HepG2 (cell line): ENCODE measurements around the gene ADAM15. TPM values are rescaled to one million over a fixed set of nuclear protein-coding genes. Genes with fewer than 3 reads are reported as not detected.

ENCODE experiments used
- ADNP ChIP-seq: sonication (generic); formaldehyde crosslinking; IDR thresholded peaks from 2 replicates; pipeline ENCODE4 v1.4.0; 2020; ENCODE audit warnings: missing genetic modification reagents
- CCAR2 ChIP-seq: fragments of 200-400 bp; formaldehyde crosslinking; optimal IDR thresholded peaks from 2 replicates; pipeline ENCODE3; 2018; ENCODE audit warnings: low read depth, mild to moderate bottlenecking, low read length, moderate library complexity
- DNMT3B ChIP-seq: conservative IDR thresholded peaks from 2 replicates; pipeline ENCODE4 v1.6.1; 2016; ENCODE audit warnings: missing biosample characterization, control low read depth
- ELF1 ChIP-seq: sonication (generic); formaldehyde crosslinking; IDR thresholded peaks from 2 replicates; pipeline ENCODE4 v1.4.0; 2020; ENCODE audit warnings: missing genetic modification reagents
- JUN ChIP-seq: sonication (generic); formaldehyde crosslinking; IDR thresholded peaks from 2 replicates; pipeline ENCODE4 v1.4.0; 2020; ENCODE audit warnings: mild to moderate bottlenecking, missing genetic modification reagents
- MED13 ChIP-seq: sonication (generic); formaldehyde crosslinking; IDR thresholded peaks from 2 replicates; pipeline ENCODE4 v1.5.0; 2020; ENCODE audit warnings: missing genetic modification reagents
- MEIS1 ChIP-seq: sonication (generic); formaldehyde crosslinking; IDR thresholded peaks from 2 replicates; pipeline ENCODE4 v1.9.0; 2021; ENCODE audit warnings: mild to moderate bottlenecking, missing genetic modification reagents, moderate library complexity, borderline replicate concordance
- NFYC ChIP-seq: IDR thresholded peaks from 2 replicates; pipeline ENCODE4 v1.6.1; 2016; ENCODE audit warnings: missing genetic modification reagents, missing compliant biosample characterization
- PHF21A ChIP-seq: sonication (generic); formaldehyde crosslinking; IDR thresholded peaks from 2 replicates; pipeline ENCODE4 v1.5.0; 2020; ENCODE audit warnings: mild to moderate bottlenecking, missing genetic modification reagents
- SP140L ChIP-seq: sonication (generic); formaldehyde crosslinking; IDR thresholded peaks from 2 replicates; pipeline ENCODE4 v1.4.0; 2020; ENCODE audit warnings: missing genetic modification reagents, borderline replicate concordance
- THAP11 ChIP-seq: IDR thresholded peaks from 2 replicates; pipeline ENCODE4 v1.6.1; 2016; ENCODE audit warnings: missing biosample characterization, missing genetic modification reagents
- TOPORS ChIP-seq: sonication (generic); formaldehyde crosslinking; IDR thresholded peaks from 2 replicates; pipeline ENCODE4 v1.8.0; 2023; ENCODE audit warnings: mild to moderate bottlenecking, missing genetic modification reagents
- ZBTB20 ChIP-seq: sonication (generic); formaldehyde crosslinking; IDR thresholded peaks from 2 replicates; pipeline ENCODE4 v1.8.1; 2023; ENCODE audit warnings: missing genetic modification reagents, low read depth, mild to moderate bottlenecking, borderline replicate concordance
- ZNF335 ChIP-seq: sonication (generic); formaldehyde crosslinking; IDR thresholded peaks from 2 replicates; pipeline ENCODE4 v1.4.0; 2020; ENCODE audit warnings: missing genetic modification reagents
- ZNF431 ChIP-seq: sonication (generic); formaldehyde crosslinking; IDR thresholded peaks from 2 replicates; pipeline ENCODE4 v1.9.0; 2022; ENCODE audit warnings: missing genetic modification reagents, low read depth, mild to moderate bottlenecking, borderline replicate concordance
- ZNF567 ChIP-seq: sonication (generic); formaldehyde crosslinking; IDR thresholded peaks from 2 replicates; pipeline ENCODE4 v1.8.1; 2023; ENCODE audit warnings: mild to moderate bottlenecking, missing genetic modification reagents, borderline replicate concordance
- ZXDC ChIP-seq: sonication (generic); formaldehyde crosslinking; IDR thresholded peaks from 2 replicates; pipeline ENCODE4 v1.5.0; 2020; ENCODE audit warnings: mild to moderate bottlenecking, missing genetic modification reagents
- ZZZ3 ChIP-seq: sonication (generic); formaldehyde crosslinking; IDR thresholded peaks from 2 replicates; pipeline ENCODE4 v1.4.0; 2020; ENCODE audit warnings: missing genetic modification reagents, mild to moderate bottlenecking, borderline replicate concordance
- polyA plus RNA-seq, 8 experiments: library from polyadenylated mRNA; depleted of rRNA in 3 of 8; stranded (reverse) in 7 of 8; unstranded in 1 of 8; fragments of >200 nt; fragmentation: Illumina TruSeq in 4 of 8; extraction: Trizol in 4 of 8; gene quantifications; 2 replicates each; pipeline versions ENCODE4 v1.2.1 to v1.2.3, GENCODE V29; 2011 to 2016; ENCODE audit warnings: low read depth in 4 of 8, missing spikeins in 1 of 8, mixed read lengths in 1 of 8; ENCODE audit not compliant: insufficient read depth in 1 of 8
- total RNA-seq, 5 experiments: library from RNA; depleted of rRNA; stranded (reverse); fragments of >200 nt; fragmentation: Illumina TruSeq; extraction: Trizol; gene quantifications; 2 replicates each; pipeline ENCODE4 v1.2.3, GENCODE V29; 2016; ENCODE audit warnings: low read depth in 1 of 5
- TF ChIP-seq, protein P1 (sequence below): sonication (generic); IDR thresholded peaks from 2 replicates; pipeline ENCODE4 v1.6.1; 2016; ENCODE audit warnings: low read depth, borderline replicate concordance
- TF ChIP-seq, protein P2 (sequence below): IDR thresholded peaks from 2 replicates; pipeline ENCODE4 v1.6.1; 2016; ENCODE audit warnings: low read depth, missing genetic modification reagents, missing compliant biosample characterization
- TF ChIP-seq, protein P3 (sequence below): conservative IDR thresholded peaks from 2 replicates; pipeline ENCODE4 v1.6.1; 2018; ENCODE audit warnings: missing genetic modification reagents

ADAM15 gene
- total and polyA plus RNA-seq, 2 of the 13 experiments (the other 11 are each of a cell fraction or from before 2014, with no cell fraction given) = 17.9 to 25.6 TPM

DNA sequence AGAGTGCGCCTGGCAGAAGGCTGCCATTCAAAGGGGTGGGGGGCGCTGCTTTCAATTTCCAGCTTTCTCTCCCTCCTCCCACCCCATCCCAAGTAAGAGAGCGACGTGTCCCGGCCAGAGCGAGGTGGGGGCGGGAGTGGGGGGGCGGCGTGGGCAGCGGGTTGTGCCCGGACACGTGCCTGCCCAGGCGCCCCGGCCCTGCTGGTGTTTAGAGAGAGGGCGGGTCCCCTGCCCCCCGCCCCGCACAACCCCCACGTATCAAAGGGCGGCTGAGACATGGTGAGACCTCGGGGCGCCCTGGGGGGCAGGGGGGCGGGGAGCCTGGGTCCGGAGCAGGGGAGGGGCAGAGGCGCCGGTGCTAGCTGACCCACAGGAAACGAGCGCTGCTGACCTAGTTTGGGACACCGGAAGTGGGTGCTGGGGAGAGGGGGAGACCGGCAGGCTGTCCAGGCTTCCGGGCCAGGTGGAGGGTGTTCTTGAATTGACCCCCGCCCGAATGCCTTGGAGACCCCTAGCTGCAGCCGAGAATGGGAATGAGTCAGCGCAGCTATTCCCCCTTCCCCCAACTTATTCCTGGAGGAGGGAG is 47.3 kb upstream of the ADAM15 start (continued):
- TF ChIP-seq MED13 (CRISPR knock-in tag) (0 out of 2 replicates have a peak, but pooled peaks have one; percentile 29), THAP11 (CRISPR knock-in tag) (no peak), JUN (CRISPR knock-in tag) (no peak), SP140L (CRISPR knock-in tag) (no peak), ZNF335 (CRISPR knock-in tag) (no peak), CCAR2 (no peak), ADNP (CRISPR knock-in tag) (no peak), ELF1 (CRISPR knock-in tag) (peak; percentile 58), DNMT3B (CRISPR knock-in tag) (no peak), PHF21A (CRISPR knock-in tag) (peak; percentile 57; the same call in 1 of the 2 replicates), ZZZ3 (no peak), ZNF567 (CRISPR knock-in tag) (no peak), ZBTB20 (CRISPR knock-in tag) (0 out of 2 replicates have a peak, but pooled peaks have one; percentile 54), MEIS1 (CRISPR knock-in tag) (no peak), NFYC (no peak), TOPORS (CRISPR knock-in tag) (no peak), ZNF431 (CRISPR knock-in tag) (0 out of 2 replicates have a peak, but pooled peaks have one; percentile 0), ZXDC (no peak)
- TF ChIP-seq, protein P1, sequence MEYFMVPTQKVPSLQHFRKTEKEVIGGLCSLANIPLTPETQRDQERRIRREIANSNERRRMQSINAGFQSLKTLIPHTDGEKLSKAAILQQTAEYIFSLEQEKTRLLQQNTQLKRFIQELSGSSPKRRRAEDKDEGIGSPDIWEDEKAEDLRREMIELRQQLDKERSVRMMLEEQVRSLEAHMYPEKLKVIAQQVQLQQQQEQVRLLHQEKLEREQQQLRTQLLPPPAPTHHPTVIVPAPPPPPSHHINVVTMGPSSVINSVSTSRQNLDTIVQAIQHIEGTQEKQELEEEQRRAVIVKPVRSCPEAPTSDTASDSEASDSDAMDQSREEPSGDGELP = no peak
- TF ChIP-seq, protein P2, sequence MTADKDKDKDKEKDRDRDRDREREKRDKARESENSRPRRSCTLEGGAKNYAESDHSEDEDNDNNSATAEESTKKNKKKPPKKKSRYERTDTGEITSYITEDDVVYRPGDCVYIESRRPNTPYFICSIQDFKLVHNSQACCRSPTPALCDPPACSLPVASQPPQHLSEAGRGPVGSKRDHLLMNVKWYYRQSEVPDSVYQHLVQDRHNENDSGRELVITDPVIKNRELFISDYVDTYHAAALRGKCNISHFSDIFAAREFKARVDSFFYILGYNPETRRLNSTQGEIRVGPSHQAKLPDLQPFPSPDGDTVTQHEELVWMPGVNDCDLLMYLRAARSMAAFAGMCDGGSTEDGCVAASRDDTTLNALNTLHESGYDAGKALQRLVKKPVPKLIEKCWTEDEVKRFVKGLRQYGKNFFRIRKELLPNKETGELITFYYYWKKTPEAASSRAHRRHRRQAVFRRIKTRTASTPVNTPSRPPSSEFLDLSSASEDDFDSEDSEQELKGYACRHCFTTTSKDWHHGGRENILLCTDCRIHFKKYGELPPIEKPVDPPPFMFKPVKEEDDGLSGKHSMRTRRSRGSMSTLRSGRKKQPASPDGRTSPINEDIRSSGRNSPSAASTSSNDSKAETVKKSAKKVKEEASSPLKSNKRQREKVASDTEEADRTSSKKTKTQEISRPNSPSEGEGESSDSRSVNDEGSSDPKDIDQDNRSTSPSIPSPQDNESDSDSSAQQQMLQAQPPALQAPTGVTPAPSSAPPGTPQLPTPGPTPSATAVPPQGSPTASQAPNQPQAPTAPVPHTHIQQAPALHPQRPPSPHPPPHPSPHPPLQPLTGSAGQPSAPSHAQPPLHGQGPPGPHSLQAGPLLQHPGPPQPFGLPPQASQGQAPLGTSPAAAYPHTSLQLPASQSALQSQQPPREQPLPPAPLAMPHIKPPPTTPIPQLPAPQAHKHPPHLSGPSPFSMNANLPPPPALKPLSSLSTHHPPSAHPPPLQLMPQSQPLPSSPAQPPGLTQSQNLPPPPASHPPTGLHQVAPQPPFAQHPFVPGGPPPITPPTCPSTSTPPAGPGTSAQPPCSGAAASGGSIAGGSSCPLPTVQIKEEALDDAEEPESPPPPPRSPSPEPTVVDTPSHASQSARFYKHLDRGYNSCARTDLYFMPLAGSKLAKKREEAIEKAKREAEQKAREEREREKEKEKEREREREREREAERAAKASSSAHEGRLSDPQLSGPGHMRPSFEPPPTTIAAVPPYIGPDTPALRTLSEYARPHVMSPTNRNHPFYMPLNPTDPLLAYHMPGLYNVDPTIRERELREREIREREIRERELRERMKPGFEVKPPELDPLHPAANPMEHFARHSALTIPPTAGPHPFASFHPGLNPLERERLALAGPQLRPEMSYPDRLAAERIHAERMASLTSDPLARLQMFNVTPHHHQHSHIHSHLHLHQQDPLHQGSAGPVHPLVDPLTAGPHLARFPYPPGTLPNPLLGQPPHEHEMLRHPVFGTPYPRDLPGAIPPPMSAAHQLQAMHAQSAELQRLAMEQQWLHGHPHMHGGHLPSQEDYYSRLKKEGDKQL (CRISPR knock-in tag) = no peak
- TF ChIP-seq, protein P3, sequence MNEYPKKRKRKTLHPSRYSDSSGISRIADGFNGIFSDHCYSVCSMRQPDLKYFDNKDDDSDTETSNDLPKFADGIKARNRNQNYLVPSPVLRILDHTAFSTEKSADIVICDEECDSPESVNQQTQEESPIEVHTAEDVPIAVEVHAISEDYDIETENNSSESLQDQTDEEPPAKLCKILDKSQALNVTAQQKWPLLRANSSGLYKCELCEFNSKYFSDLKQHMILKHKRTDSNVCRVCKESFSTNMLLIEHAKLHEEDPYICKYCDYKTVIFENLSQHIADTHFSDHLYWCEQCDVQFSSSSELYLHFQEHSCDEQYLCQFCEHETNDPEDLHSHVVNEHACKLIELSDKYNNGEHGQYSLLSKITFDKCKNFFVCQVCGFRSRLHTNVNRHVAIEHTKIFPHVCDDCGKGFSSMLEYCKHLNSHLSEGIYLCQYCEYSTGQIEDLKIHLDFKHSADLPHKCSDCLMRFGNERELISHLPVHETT (CRISPR knock-in tag) = no peak
